GM18505 (cell line): ENCODE measurements around the gene ETV6.

Source experiments
- ATAC-seq: cut with Tn5 transposase; IDR thresholded peaks from one replicate; pipeline ENCODE4 v1.9.1; 2021; ENCODE audit not compliant: unreplicated experiment
- POLR2A ChIP-seq: IDR thresholded peaks from 4 replicates; pipeline ENCODE4 v1.6.1; 2011; ENCODE audit warnings: borderline replicate concordance; ENCODE audit not compliant: insufficient read depth, insufficient read length; ENCODE audit errors: extremely low read depth

The ETV6 gene

DNA sequence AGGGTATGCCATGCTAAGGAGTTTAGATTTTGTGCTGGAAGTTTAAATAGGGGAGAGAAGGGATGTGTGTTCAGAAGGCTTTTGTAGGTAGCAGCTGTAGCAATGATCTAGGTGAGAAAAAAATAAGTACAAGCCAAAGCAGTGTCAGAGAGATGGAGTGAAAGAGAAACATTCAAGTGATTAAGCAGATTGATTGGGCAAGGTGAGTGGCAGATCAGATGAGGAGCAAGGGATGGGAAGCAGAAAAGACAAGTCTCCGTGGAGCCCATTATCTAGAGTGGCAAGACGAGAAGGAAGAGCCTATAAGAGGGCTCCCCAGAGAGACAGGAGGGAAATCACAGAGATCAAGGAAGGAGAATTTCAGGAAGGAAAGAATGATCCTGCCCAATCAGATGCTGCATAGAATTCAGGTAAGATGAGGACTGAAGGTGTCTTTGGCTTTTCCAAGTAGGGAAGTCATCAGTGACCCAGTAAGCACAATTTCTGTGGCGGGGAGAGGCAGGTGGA is 133.5 kb downstream of the ETV6 start:
- TF ChIP-seq POLR2A, result no peak
- ATAC-seq, result no peak

DNA sequence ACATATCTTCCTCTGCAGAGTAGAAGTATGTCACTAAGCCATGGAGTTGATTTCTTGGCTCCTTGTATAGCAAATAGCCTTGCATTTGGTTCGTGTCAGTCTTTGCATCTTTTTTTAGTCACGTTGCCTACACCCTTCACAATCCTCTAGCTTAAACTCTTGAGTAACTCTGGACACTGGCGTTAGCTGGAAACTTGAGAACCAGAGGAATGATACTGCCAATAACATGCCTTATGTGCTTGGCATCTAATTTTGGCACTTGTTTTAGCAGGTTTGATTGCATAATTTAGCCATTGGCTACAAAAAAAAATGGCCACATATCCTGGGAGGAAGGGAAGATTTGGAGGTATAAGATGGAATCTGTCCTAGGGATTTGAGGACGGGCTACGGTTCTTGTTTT is 136.2 kb downstream of the ETV6 start:
- no peak for ATAC-seq
- no peak for TF ChIP-seq POLR2A

DNA sequence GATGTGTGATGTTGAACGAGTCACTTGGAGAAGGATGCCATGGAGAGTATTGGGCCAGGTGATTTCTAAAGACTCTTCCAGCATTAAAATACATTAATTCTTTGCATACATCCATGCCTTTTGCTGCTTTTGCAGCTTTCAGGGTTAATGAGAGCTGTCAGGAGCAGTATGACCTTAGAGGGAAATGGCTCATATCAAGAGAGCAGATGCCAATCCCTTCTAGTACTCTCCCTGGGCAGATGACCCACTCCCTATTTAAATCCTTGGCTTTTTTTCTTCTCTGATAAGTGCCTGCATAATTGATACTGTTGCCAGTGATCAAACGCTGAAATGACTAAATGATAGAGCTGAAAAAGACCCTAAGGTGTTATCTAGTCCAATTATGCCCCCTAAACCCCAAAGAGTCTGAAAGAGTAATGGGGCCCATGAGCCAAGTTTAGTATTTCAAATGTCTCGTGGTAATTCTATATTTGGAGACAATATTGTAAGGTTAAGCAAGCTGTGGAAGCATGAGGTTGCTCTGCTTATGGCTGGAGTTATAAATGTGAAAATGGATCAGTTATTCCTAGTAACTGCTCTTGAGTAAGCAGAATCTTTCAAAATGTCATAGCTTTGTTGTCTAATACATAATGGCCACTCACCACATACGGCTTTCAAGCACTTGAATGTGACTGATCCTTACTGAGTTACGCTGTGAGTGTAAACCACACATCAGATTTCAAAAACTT is 137.3 kb downstream of the ETV6 start:
- no peak for TF ChIP-seq POLR2A
- ATAC-seq, result no peak

DNA sequence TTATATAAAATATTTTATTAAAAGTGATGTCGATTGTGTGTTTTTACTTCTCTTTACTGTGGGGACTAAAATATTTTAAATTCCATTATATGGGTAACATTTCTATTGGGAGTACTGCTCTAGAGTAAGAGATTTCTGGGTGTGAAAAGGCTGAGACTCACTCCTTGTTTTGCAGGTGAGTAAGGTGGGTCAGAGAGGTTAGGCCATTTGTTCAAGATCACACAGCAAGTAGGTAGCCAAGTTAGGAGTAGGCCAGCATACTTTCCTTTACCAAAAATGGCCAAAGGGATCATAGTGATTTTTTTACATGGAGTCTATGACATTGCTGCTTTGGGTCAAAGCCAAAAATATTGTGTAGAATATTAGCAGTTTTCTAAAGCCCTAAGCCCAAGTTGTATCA is 138.0 kb downstream of the ETV6 start:
- no peak for TF ChIP-seq POLR2A
- no peak for ATAC-seq

DNA sequence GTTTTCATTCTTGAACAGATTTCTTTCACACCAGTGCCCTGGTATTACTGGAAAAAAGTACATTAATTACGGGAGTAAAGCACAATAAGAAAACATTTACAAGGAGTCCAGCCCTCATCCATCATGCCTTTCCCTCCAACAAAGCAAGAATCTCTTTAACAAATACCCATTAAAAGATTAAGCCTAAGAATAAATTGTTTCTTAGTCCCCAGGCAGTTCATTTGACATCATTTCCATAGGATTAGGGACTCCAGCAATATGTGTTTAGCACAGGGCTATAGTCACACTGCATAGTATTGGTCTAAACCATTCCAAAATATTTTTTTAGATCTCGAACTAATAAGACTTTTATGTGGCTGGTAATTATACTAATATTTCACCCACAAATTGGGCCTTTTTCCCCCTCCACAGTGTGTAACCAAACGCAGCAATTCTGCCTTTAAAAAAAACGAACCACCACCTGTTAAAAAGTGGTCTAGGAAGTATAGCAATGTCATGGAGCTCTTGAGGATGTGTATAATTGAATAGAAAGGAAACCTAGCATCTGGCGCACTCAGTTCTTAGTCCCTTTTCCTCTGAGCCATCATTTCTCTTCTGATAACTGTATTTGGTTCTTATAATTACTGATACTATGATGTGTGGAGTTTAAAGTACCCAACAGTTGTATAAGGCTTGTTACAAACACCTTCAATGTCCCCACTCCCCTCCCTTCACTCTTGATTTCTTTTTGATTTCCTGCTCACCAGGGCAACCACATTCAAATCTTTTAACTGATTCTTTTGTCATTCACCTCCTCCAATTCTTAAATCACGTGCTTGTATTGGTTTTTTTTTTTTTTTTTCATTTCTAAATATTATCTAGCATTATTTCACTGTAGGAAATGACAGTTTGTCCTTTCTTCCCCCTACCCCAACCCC is 138.7 kb downstream of the ETV6 start:
- ATAC-seq, result no peak
- TF ChIP-seq POLR2A, result no peak

DNA sequence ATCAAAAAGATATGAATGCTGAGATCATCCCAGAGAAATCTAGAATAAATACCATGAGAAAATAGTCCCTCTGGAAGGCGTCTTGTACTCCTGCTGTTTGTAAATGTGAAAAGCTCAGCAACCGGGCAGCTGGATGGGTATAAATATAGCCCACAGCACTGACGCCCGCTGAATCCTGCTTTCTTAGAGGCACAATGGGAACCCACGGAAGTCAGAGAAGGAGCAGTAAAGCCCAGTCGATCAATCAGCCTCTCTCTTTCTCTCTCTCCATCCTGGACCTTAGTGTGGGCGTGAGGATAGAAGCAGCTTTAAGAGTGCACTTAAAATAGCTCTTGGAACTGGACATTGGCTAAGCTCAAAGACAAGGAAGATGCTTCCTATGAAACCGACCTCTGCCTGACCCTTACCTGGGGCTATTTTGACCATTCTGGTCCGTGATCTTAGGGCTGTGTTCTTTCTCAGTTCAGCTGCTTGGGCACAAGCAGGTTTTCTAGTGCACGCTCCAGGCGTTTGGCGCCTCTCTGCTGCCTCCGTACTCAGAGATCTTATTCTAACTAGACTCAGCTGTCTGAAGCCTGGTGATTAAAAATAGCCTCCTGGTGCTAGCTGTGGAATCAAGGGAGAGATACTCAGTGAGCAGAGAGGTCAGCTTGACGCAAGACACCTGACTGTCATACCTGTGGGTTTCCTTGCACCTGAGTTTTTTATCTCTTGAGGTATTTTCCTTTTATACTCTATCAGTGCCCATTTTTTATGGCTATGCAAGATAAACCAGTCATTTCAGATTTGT is 144.6 kb downstream of the ETV6 start:
- TF ChIP-seq POLR2A, result no peak
- no peak for ATAC-seq

DNA sequence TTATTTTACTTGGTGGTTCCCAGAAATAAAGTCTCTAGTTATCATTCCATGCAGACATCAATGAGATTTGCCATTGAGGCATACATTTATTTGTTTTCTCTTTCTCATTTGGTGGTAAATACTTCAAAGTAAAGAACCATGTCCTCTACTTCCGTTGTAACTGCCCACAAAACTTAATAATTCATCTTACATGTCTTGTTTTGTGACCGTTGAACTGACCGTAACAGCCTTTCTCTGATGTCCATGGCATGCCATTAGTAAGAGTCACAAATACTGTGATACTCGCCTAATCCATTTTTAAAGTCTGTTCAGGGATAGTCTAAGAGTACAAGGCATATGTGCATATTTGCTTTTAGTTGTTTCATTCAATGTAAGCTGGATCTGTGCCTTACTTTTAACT is 145.3 kb downstream of the ETV6 start:
- ATAC-seq, result no peak
- no peak for TF ChIP-seq POLR2A

DNA sequence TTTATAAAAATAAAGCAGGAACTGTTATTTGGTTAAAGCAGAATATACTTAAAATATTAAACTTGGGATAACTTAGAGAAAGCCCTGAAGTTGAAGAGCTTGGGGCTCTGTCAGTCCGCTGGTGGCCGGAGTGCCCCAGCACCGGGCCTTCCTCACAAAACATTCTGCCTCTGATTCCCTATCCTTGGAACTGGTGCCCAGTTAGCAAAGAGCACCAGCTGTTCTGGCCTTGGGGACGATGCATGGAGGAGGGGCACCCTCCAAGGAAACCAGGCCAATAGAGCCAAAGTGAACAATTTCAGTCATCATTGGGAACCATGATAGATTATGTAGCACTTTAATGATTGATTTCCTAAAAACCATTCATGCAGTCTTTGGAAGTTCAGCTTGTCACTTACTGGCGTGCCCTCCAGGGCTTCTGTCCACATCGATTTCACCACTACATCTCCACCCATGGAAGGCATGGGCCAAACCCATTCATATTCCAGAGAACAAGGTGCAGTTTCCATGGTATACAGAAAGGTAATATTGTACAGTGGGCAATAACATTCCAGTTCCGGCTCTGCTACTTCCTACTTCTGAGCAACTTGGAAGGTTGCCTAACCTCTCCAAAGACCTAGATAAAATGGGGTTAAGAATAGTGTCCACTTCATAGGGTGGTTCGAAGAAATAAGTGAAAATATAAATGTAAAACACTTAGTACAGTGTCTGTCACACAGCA is 145.9 kb downstream of the ETV6 start:
- ATAC-seq, result no peak
- TF ChIP-seq POLR2A, result no peak

DNA sequence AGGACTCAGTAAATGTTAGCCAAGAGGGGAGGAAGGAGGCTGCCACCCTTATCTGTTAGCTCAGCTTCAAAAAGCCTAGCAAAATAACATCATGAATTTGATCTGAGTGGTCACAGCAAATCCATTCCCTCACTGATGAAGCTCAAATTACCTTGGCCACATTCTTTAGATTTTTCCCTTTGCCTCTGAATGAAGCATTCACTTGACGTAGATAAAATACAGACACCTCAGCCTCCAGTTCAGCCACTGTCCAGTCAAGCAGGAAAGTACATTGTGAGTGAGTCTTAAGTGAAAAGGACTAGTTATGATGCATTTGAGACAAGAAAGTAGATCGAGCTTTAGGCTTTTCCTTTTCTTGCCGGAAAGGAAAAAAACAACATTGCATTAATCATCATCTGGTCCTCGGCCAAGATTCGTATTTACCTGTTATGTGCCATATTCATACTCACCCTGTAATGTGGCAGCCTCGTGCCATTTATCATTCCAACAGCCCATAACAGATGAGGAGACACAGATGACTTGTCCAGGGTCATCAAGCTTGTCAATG is 146.5 kb downstream of the ETV6 start:
- TF ChIP-seq POLR2A, result no peak
- ATAC-seq, result no peak

DNA sequence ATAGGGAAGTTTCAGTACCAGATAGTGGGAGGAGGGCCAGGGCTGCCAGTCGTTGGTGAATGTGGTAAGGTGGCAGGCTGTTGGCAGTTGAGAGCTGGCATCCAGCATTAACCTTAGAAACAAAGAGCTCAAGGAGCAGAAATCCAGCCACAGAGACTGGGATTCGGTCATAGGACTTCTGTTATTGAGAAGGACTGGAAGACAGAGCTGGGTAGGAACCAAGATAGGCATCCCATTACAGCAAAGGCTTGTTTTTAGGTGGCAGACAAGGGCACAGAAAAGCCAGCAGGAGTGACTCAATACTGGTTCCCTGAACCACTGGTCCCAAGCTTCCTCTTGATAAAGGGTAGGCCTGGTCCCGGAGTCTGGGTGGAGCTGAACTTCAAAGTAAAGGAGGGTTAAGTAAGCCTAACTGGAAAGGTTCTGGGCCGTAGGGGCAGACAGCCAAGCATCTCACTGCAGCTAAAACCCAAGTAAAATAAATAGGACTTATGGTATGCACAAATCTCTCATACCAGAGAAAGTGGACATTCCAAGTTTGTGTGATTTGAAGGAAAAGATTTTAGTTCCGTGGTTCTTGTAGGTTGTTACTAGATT is 147.9 kb downstream of the ETV6 start:
- ATAC-seq, result no peak
- no peak for TF ChIP-seq POLR2A

DNA sequence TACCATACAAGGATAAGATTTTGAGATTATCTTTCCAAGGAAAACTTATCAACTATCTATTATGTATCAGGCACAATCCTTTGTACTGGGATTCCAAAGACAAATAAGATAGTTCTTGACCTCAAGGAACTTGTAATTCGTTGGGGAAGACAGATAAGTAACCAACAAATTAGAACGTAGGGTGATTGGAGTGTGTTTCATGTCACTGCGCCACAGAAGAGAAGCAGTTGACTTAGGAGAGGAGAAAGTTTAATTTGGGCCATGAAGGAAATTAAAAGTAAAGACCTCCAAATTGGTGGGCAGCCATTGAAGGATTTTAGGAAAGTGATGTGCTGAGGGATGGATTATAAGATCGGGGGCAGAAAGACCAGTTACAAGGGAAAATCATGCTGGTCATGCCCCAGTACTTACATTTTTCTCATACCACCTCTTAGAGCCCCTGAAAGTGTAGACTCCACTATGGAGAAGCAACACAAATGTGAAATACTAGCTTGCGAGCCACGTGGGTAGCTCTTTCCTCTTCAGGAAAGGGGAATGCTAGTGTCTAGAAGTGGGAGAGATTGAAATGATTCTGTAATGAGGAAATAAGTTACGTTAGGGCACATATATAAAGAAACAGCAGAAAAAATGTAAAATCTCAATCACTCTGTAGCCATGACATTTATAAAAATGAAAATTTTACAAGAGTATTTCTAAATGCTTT is 148.7 kb downstream of the ETV6 start:
- TF ChIP-seq POLR2A, result no peak
- ATAC-seq, result no peak
